GM18907 (cell line): Measurements from ENCODE around the gene GRID1.
A peak's percentile ranks its signal among the peaks of the same experiment; 100 is the strongest.

Source experiments
- ATAC-seq: cut with Tn5 transposase; IDR thresholded peaks from one replicate; pipeline ENCODE4 v1.9.1; 2021; ENCODE audit warnings: mild to moderate bottlenecking, moderate library complexity; ENCODE audit not compliant: unreplicated experiment

Gene GRID1

DNA sequence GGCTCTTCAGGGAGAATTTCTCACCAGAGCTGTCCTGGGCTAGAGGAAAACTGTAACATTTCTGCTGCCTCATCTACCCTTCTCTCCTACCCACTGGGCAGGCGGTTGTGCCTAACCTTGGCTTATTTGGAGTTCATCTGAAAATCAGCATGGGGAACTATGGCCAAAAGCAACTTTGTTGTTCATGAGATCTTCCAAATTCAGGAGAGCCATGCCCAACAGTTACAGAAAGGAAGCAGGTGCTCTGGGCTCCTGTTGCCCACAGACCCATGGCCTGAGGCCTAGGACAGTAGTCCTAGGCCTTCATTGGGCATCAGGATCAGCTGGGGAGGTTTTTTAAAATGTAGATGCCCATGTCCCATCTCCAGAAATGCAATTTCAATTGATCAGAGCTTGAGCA is 85.2 kb downstream of the GRID1 start:
- no peak for ATAC-seq

DNA sequence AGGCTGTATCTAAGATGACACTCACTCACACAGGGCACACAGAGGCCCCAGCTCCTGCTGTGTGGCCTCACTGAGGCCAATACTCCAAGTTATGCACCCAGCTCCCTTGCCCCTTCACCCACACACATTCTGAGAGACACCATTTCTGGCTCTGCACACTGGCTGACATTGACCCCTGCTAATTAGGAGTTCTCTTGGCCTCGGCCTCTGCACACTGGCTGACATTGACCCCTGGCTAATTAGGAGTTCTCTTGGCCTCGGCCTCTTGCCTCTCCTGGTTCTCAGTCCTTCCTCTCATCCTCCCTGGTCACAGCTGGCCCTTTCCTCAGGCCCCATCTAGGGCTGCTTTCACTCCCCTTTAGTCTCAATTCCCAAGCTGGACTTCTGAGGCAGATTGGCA is 97.3 kb downstream of the GRID1 start:
- no peak for ATAC-seq

DNA sequence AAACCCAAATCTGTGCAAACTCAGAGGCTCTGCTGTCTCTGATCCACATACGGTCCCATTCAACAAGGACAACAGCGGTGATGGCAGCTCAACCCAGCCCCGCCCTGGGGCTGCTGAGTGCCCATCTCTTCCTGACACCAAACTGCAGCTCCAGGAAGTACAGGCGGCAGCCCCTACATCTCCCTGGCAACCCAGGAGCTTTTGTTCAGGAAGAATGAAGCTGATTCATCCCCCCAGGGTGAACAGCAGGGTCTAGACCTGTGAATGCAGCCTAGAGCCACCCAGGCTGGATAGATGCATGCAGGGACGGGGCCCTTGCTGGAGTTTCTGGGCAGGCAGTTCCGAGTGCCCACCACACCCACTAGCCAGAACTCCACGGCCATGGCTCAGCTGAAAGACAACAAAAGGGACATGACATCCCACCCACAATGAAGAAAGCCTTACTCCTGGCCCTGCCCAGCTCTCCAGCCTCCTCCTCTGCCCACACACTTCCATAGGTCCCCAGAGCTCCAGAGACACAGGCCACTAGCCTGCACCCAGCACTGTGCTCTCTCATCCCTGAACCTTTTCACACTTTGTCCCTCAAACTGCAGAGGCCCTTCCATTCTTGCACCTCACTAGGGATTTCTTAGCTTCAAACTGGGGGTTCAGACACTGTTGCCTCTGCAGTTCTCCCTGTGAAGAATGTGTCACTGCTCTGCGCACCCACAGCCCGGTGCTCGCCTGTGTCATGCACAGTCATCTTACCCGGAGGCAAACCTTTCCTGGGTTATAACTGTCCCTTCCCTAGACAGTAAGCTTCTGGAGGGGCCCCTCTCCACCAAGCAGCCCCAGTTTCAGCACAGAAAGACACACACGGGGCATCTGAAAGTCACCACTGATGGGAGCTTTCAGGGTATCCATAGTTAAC is 99.1 kb downstream of the GRID1 start:
- ATAC-seq, result no peak

DNA sequence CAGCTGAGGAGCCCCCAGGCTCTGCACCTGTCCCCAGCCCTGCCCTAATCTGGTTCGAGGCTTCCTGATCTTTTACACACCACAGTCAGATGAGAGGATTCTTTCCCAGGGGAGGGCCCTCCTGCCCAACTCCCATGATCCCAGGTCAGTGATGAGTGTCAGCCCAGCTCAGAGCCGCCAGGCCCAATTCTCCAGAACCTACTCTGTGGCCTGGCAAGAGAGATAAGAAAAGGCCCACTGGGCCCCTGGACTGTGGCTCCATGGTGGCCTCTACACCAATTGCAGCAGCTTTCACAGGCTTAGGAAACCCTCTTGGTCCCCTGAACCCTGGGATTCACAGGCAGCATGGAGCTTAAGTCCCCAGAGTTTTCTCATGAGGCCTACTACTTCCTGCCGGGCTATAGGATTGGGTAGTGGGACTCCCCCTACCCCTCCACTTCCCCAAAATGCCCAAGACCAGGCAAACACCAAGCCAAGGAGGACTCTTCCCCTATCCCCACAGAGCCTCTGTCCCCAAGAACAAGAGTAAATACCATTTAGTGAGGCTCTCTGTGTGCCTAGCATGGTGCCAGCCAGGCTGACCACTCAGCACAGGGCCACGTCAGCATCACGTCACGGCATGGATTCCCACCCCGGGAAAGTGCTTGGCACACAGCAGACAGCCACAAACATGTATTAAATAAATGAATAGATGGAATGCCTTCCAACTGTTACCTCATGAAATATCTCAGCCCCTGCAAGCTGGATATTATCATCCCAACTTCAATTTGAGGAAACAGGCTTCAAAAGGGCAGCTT is 100.0 kb downstream of the GRID1 start:
- ATAC-seq, result no peak

DNA sequence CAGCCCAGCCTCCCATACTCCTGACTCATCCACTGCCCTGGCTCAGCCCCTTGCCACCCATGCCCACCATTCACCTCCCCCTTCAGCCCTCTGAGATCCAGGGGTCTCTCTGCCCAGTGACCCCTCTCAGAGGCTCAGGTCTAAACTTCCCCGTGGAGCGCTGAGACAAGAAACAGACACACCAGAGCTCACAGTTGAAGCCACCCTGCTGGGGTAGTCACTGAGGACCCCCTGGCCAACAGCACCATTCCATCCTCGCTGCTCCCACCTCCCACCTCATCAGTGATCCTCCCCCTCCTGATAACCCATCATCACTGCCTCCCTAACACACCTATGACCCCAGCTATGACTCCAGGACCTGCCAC is 100.7 kb downstream of the GRID1 start:
- no peak for ATAC-seq

DNA sequence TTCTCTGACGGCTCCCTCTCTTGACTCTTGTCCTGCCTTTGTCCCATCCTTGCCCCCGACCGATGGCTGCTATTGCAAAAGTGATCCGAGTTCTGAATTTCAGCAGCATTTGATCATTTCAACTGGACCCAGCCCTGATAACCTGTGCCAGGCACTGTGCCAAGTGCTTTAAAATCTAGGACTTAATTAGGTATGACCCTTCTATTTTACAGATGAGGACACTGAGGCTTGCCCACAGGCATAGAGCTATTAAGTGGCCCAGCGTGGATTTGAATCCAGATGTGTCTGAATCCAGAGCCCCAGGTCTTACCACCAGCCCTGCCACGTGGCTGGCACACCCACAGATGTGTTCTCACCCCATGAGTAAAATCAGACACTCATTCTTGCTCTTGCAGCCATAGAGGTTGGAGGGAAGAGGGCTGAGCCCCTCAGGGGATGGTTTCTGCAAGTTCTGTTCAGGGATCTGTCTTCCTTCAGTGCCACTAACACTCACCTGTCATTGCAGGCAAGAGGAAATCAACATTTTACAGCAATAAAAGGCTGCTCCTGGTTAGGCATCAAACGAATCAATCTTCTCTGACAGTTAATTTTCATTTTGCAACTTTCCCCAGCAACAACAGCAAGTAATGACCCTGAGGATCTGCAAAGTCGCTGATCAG is 101.2 kb downstream of the GRID1 start:
- ATAC-seq, result no peak

DNA sequence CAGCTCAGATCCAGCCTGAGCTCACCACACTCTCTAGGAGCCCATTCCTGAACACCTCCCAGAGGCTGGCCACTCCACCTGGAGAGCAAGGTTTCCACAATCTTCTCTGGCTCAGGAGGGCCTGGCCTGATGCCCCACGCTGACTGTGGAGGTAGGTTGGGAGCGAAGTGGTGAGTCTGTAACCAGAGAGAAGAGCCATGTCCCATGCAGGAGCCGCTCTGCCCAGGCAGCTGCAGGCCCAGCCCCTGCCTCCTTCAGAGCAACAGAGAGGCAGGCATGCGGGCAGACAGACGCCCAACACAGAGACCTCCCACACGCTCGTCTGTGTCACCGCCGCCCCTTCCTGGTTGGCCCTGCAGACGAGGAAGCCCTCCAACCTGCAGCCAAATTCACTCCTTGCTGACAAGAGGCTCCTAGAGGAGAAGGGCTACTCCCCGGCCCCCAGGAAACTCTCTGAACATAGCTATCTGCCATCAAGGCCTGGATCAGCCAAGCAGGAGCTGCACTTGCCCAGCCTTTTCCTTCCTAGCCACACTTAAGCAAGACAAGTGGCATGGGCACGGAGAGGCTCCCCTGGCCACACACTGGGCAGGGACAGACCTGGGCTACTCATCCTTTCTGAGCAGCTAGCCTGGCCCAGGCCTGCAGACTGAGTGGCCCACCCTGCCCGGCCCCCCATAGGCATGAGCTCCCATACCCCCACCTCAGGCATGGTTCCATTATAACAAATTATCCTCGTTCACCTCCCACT is 101.9 kb downstream of the GRID1 start:
- no peak for ATAC-seq

DNA sequence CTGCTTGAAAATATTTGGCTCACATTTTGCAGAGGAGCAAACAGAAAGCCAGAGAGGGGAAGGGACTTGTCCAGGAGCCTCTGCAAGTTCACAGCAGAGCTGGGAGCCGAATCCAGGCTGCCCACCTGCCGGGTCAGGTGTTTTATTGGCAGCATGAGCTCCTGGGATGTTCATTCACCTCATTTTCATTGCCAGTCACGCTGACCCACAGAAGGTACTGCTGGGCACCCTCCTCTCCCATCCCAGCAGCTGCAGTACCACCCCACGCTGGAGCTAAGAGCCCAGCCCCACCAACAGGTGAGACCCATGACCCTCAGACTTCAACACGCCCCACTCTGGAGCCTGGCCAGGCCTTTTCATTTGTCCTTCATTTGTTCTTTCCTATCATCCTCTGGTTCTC is 102.7 kb downstream of the GRID1 start:
- ATAC-seq, result no peak

DNA sequence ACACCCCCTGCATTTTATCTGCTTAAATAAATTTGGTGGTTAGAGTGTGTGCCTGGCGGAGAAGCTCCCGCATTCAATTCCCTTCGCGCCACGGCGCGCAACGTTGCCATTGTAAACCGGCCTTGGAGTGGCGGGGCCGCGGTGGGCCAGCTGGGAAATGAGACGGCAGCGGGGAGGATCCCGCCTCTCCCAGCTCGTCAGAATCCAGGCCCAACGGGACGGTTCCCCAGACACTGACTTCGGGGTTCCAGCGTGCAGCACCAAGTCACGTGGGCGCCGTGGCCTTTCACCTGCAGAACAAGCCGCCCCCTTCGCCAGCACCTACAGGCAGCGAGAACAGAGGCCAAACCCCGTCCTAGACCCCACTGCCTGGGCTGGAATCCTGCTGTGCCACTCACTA is 103.4 kb downstream of the GRID1 start:
- no peak for ATAC-seq

DNA sequence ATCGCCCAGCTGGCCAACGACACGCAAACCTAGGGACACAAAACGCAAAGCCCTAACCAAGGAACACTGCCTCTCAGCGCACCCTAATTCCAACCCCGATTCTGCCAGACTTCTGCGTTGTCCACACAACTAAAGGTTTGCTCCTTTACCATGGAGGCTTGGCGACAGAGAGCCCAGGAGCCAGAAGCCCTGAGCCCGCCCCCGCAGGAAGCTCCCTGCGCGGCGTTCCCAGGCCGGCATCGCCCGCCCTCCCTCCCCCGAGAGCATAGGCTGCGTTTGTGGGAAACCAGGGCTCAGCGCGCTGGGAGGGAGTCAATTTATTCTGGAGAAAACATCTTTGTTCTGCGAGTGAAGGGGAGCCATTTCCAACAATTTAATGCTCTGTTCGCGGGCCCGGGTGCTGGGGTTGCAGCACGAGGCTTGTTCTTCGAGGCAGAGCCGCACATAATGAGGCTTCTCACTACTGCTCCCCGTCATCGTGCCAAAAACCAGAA is 103.9 kb downstream of the GRID1 start:
- ATAC-seq, result no peak

DNA sequence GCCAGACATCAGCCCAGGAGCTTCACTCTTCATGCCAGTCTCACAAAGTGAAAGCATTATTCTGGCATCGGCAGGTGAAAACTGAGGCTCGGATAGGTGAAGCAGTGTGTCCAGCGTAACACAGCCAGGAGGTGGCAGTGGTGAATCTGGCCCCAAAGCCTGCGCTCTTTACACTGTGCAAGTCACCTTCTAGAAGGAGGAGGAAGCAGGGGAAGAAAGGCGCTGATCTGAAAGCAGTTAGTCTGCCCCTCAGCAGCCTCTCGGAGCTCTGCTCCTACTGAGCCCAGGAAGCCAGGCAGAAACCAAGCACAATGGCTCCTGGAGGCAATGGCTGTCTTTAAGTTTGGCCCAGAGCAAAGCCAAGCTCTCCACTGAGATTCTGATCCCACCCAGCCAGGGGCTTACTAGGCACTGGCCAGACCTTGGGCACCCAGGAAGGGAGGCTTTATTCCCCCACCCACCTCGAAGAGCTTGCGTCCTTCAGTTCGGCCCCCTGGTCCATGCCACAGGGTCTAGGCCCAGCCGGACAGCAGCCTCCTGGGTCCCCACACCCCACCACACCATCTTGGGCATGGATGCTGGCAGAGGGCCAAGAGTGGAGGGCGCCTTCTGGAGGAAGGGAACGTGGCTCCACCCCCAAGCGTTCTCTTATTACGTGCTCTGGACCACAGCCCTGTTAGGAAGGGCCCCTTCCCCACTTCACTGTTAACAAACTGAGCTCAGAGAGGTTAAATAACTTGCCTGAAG is 104.5 kb downstream of the GRID1 start:
- peak; percentile 68 for ATAC-seq

DNA sequence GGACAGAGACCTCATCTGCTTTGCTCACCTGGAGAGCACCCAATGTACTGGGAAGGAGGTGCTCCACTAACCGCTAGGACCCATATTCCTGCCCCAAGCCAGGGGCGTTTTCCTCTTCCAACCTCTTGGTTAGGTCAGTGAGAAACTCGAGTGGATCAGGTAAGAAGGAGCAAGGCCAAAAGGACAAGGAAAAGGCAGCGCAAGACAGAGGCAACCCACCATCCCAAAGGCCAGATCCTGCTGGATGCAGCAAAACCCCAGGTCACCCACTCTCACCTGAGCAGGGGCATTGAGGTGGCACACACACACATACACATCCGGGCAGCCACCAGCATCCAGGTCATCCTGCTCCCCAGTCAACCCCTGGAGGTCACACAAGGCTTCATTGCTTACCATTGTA is 105.1 kb downstream of the GRID1 start:
- no peak for ATAC-seq

DNA sequence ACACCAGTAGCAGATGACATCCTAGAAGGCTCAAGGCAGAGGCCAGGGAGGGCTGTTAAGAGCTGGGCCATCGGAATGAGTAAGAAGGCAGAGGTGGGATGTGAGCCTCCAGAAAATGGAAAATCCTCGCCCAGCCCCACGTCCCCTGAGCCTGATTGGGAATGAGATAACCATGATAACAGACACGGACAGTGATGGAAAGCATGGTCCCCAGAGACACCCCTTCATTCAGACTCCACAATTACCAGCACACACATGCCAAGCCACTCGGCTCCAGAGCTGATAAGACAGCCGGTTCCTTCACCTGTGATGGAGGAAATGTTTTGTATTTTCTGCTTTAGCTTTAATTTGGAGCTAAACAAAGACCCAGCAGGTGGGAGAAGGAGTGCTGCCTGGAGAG is 106.0 kb downstream of the GRID1 start:
- no peak for ATAC-seq

DNA sequence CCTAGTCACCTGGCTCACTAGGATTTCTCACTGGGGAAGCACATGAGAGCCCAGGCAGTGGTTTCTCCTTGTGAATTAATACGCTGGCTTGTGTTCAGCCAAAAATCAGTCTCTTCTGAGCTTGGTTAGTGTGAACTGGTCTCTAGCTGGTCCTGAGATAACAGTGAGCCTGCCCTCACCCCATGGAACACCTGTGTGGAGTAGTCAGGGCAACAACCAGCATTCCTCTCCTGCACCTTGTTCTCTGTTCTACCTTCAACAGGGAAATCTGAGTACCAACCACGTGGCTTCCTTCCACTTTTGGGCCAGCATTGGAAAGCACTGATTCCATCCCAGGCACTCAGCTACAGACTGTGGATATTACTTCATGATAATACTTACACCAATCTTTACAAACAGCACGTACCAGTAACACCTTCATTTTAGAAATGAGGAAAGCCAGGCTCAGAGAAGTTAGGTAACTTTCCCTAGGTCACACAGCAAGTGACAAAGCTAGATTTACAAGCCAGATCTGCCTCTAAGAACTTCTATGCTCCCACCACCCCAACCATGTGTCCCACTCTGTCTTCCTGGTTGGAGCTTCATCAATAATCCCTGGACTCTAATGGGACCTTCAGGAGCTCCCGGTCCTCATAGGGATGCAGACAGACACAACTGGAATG is 106.6 kb downstream of the GRID1 start:
- no peak for ATAC-seq

DNA sequence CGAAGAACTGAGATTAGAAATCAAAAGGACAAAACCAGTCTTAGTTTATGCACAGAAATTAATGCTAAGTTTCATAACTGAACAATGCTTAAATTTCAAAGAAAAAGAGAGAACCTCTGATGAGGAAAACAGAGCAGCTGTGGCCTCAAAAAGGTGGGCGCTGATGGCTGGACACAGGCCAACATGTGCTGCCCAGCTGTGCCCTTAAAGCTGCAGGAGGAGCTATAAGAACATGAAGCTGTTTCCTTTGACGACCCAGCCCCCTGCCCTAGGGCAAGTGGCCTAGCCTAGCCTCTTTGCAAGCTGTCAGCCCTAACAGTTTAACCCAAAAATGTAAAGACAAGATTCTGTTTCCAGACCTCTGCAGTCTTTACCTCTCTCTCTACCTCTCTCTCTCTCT is 107.7 kb downstream of the GRID1 start:
- no peak for ATAC-seq

DNA sequence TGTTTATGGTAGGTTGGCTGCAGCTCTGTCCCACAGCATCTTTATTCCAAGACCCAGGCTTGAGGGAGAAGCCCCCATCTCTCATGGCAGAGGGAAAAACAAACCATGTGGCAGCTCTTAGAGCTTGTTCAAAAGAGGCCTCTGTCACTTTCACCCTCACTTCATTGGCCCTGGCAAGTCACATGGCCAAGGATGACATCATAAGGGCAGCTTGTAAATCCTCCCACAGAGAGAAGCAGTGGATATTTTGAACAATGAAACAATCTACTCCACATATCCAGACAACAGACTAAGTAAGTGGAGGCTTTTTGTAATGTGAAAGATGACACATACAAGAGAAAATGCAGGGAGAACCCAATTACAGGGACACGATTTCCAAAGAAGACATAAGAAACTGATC is 108.1 kb downstream of the GRID1 start:
- no peak for ATAC-seq

DNA sequence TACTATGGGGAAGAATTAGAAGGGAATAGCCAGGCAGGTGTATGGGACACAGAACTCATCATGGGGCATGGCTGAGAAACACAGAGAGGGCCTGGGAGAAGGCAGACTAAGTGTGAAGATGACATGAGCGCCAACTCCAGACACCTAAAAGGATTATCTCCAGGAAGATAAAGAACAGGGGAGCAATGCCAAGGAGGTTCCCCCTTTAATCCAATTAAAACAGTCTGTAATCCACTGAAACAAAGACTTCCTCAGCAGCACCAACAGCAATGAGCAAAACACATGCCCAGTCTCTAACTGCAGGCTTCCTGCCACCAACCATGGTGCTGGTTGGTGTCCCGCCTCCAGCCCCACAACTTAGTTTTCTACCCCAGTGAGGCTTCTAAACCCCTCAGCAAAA is 108.9 kb downstream of the GRID1 start:
- no peak for ATAC-seq

DNA sequence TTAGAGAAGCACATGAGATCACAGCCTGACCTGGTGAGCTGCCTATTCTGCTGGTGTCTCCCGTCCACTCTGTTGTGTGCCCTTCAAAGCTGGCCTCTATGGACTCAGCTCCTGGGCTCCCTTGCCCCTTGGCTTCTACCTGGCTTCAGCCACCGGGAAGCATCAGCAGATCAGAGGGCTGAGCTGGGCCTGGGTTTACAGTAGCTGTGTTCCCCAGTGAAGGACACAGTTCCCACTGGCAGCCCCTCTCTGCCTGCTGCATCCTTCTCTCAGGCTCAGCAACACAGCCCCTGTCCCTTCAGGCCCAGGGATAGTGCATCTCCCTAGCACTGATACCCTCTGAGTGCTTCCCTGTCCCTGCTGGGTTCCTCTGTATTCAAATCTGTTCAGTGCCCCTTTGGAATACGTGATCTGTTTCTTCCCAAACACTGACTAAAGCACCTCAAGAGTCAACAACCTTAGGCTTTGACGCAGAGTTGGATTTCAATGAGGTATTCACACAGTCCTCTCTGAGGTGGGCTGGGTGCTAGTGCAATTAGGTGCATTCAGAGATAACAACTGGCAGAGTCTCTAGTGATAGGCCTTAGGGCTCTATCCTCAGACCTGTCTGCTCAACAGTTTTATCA is 109.8 kb downstream of the GRID1 start:
- ATAC-seq, result no peak
